Measurements from ENCODE around the gene FOXN4.

DNA sequence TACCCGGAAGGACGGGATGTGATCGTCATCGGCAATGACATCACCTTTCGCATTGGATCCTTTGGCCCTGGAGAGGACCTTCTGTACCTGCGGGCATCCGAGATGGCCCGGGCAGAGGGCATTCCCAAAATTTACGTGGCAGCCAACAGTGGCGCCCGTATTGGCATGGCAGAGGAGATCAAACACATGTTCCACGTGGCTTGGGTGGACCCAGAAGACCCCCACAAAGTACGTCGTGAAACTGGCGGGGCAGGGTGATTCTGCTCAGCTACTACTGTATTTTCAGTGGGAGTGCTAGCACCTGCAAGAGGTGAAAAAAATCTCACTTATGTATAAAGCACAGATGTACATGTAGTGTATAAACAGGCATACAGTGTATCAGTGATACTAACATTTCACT lies 62.9 kb downstream of the FOXN4 start:
- TF ChIP-seq, protein P1, sequence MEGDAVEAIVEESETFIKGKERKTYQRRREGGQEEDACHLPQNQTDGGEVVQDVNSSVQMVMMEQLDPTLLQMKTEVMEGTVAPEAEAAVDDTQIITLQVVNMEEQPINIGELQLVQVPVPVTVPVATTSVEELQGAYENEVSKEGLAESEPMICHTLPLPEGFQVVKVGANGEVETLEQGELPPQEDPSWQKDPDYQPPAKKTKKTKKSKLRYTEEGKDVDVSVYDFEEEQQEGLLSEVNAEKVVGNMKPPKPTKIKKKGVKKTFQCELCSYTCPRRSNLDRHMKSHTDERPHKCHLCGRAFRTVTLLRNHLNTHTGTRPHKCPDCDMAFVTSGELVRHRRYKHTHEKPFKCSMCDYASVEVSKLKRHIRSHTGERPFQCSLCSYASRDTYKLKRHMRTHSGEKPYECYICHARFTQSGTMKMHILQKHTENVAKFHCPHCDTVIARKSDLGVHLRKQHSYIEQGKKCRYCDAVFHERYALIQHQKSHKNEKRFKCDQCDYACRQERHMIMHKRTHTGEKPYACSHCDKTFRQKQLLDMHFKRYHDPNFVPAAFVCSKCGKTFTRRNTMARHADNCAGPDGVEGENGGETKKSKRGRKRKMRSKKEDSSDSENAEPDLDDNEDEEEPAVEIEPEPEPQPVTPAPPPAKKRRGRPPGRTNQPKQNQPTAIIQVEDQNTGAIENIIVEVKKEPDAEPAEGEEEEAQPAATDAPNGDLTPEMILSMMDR (IDR thresholded peaks at IDR 0.05; ENCODE audit: low read length) = no peak
- no peak for TF ChIP-seq EZH2 (IDR thresholded peaks at IDR 0.05; ENCODE audit: borderline replicate concordance, low read length)

Measured in OCI-LY1 (cell line).